Measurements from ENCODE around the gene ZBTB20.

ZBTB20 gene

GRCh38 chr3:115161168-115161834 lies 14.2 kb upstream of the ZBTB20 start:
- H3K27ac ChIP-seq, result no peak overlapping the region
- DNase-seq (ENCODE audit: low spot score), result no peak
- no peak for TF ChIP-seq CTCF (conservative IDR thresholded peaks at IDR 0.05; ENCODE audit: low read depth)
- CTCF ChIA-PET, result interaction anchor here (0.6 to 0.8 kb wide), 3 partner anchors 92 to 638 kb away, joined by 3 to 4 read pairs (median 4); no protein-coding TSS in a partner anchor
- POLR2A ChIA-PET (ENCODE audit: low non-redundant PET), result no interaction called here

GRCh38 chr3:115160295-115160694 lies 13.2 kb upstream of the ZBTB20 start:
- no peak overlapping the region for H3K27ac ChIP-seq
- DNase-seq (ENCODE audit: low spot score), result no peak
- TF ChIP-seq CTCF (conservative IDR thresholded peaks at IDR 0.05; ENCODE audit: low read depth), result no peak
- ChIA-PET CTCF (no interaction called here), POLR2A (ENCODE audit: low non-redundant PET) (no interaction called here)

GRCh38 chr3:115156046-115156654 lies 9.1 kb upstream of the ZBTB20 start:
- H3K27ac ChIP-seq, result no peak overlapping the region
- CTCF ChIA-PET, result no interaction called here
- POLR2A ChIA-PET (ENCODE audit: low non-redundant PET), result no interaction called here
- no peak for TF ChIP-seq CTCF (conservative IDR thresholded peaks at IDR 0.05; ENCODE audit: low read depth)
- no peak for DNase-seq (ENCODE audit: low spot score)

- DNase-seq (ENCODE audit: low spot score), result no peak
- no peak for TF ChIP-seq CTCF (conservative IDR thresholded peaks at IDR 0.05; ENCODE audit: low read depth)
- CTCF ChIA-PET, result no interaction called here
- H3K27ac ChIP-seq, result no peak overlapping the region
- POLR2A ChIA-PET (ENCODE audit: low non-redundant PET), result no interaction called here
These were observed 7.5 kb upstream of the ZBTB20 start for GRCh38 chr3:115154611-115155010.

- H3K27ac ChIP-seq, result no peak overlapping the region
- ChIA-PET POLR2A (ENCODE audit: low non-redundant PET) (no interaction called here), CTCF (no interaction called here)
- no peak for DNase-seq (ENCODE audit: low spot score)
- no peak for TF ChIP-seq CTCF (conservative IDR thresholded peaks at IDR 0.05; ENCODE audit: low read depth)
These were observed 4.8 kb upstream of the ZBTB20 start for GRCh38 chr3:115151921-115152320.

- CTCF ChIA-PET, result no interaction called here
- no peak for DNase-seq (ENCODE audit: low spot score)
- POLR2A ChIA-PET (ENCODE audit: low non-redundant PET), result no interaction called here
- H3K27ac ChIP-seq, result peak overlapping the region; percentile 96
- no peak for TF ChIP-seq CTCF (conservative IDR thresholded peaks at IDR 0.05; ENCODE audit: low read depth)
These were observed 1.2 kb upstream of the ZBTB20 start for GRCh38 chr3:115148142-115148790.

Data from RWPE1 (cell line).